Measurements from ENCODE around the gene APOD. TPM values are rescaled to one million over a fixed set of nuclear protein-coding genes. Genes with fewer than 3 reads are reported as not detected.
"Not testable (repeated sequence)": the region's sequence is repeated elsewhere in the genome, so short reads cannot be mapped to it uniquely, and the experiment has no call there.

Gene APOD
- polyA plus RNA-seq, 1 experiment = 8.3 TPM

- H3K27me3 ChIP-seq (ENCODE audit: control insufficient read depth, insufficient read depth, low read length); DNase-seq (ENCODE audit: low read depth); H3K4me3 ChIP-seq (ENCODE audit: low read depth, low read length); H3K36me3 ChIP-seq (ENCODE audit: control insufficient read depth, insufficient read depth, low read length); POLR2A ChIA-PET; CTCF ChIA-PET: not testable (repeated sequence)
These were observed 40.4 kb upstream of the APOD start for GRCh38 chr3:195624171-195624570.

GRCh38 chr3:195623217-195623965 is 39.7 kb upstream of the APOD start:
- POLR2A ChIA-PET; H3K27me3 ChIP-seq (ENCODE audit: control insufficient read depth, insufficient read depth, low read length); H3K36me3 ChIP-seq (ENCODE audit: control insufficient read depth, insufficient read depth, low read length); H3K4me3 ChIP-seq (ENCODE audit: low read depth, low read length); DNase-seq (ENCODE audit: low read depth); CTCF ChIA-PET: not testable (repeated sequence)

GRCh38 chr3:195622523-195623170 is 38.9 kb upstream of the APOD start:
- H3K36me3 ChIP-seq (ENCODE audit: control insufficient read depth, insufficient read depth, low read length); H3K27me3 ChIP-seq (ENCODE audit: control insufficient read depth, insufficient read depth, low read length); POLR2A ChIA-PET; DNase-seq (ENCODE audit: low read depth); H3K4me3 ChIP-seq (ENCODE audit: low read depth, low read length): not testable (repeated sequence)
- CTCF ChIA-PET = interaction anchor here (0.7 kb wide), 1 partner anchor 547 kb away, joined by 3 read pairs; no protein-coding TSS in a partner anchor

- H3K36me3 ChIP-seq (ENCODE audit: control insufficient read depth, insufficient read depth, low read length); DNase-seq (ENCODE audit: low read depth); POLR2A ChIA-PET; H3K4me3 ChIP-seq (ENCODE audit: low read depth, low read length); H3K27me3 ChIP-seq (ENCODE audit: control insufficient read depth, insufficient read depth, low read length); CTCF ChIA-PET: not testable (repeated sequence)
These were observed 38.3 kb upstream of the APOD start for GRCh38 chr3:195622012-195622411.

GRCh38 chr3:195621095-195621494 is 37.4 kb upstream of the APOD start:
- H3K4me3 ChIP-seq (ENCODE audit: low read depth, low read length); H3K36me3 ChIP-seq (ENCODE audit: control insufficient read depth, insufficient read depth, low read length); CTCF ChIA-PET; POLR2A ChIA-PET; H3K27me3 ChIP-seq (ENCODE audit: control insufficient read depth, insufficient read depth, low read length); DNase-seq (ENCODE audit: low read depth): not testable (repeated sequence)

GRCh38 chr3:195620476-195620875 is 36.7 kb upstream of the APOD start:
- not testable (repeated sequence) for DNase-seq (ENCODE audit: low read depth); H3K27me3 ChIP-seq (ENCODE audit: control insufficient read depth, insufficient read depth, low read length)
- CTCF ChIA-PET = interaction anchor here (1.1 kb wide), 1 partner anchor 99 kb away, joined by 4 read pairs; no protein-coding TSS in a partner anchor

GRCh38 chr3:195619591-195620369 is 36.0 kb upstream of the APOD start:
- H3K36me3 ChIP-seq (ENCODE audit: control insufficient read depth, insufficient read depth, low read length); POLR2A ChIA-PET; DNase-seq (ENCODE audit: low read depth); H3K4me3 ChIP-seq (ENCODE audit: low read depth, low read length); H3K27me3 ChIP-seq (ENCODE audit: control insufficient read depth, insufficient read depth, low read length): not testable (repeated sequence)
- CTCF ChIA-PET = interaction anchor here (1.1 kb wide), 1 partner anchor 100 kb away, joined by 4 read pairs; no protein-coding TSS in a partner anchor

More at GRCh38 chr3:195620476-195620875, 36.7 kb upstream of the APOD start:
- H3K36me3 ChIP-seq (ENCODE audit: control insufficient read depth, insufficient read depth, low read length); POLR2A ChIA-PET; H3K4me3 ChIP-seq (ENCODE audit: low read depth, low read length): not testable (repeated sequence)

GRCh38 chr3:195617784-195618659 is 34.3 kb upstream of the APOD start:
- H3K4me3 ChIP-seq (ENCODE audit: low read depth, low read length); H3K36me3 ChIP-seq (ENCODE audit: control insufficient read depth, insufficient read depth, low read length); POLR2A ChIA-PET; DNase-seq (ENCODE audit: low read depth); H3K27me3 ChIP-seq (ENCODE audit: control insufficient read depth, insufficient read depth, low read length); CTCF ChIA-PET: not testable (repeated sequence)

GRCh38 chr3:195617134-195617533 is 33.4 kb upstream of the APOD start:
- POLR2A ChIA-PET; H3K4me3 ChIP-seq (ENCODE audit: low read depth, low read length); CTCF ChIA-PET; DNase-seq (ENCODE audit: low read depth); H3K27me3 ChIP-seq (ENCODE audit: control insufficient read depth, insufficient read depth, low read length); H3K36me3 ChIP-seq (ENCODE audit: control insufficient read depth, insufficient read depth, low read length): not testable (repeated sequence)

All from BJ (cell line).